Fibroblast of pulmonary artery (primary cell): ENCODE results near the gene RHOG.

Experiments
- DNase-seq: peaks from one replicate; pipeline ENCODE4 v3.0.0-alpha.2; 2010; ENCODE audit warnings: low read depth
- H3K4me3 ChIP-seq: replicated peaks from 2 replicates; pipeline ENCODE4 v1.5.1; 2011; ENCODE audit warnings: low read depth, mild to moderate bottlenecking, control low read depth, low read length, moderate library complexity
- CTCF ChIP-seq: IDR thresholded peaks from 2 replicates; pipeline ENCODE4 v1.5.1; 2011; ENCODE audit warnings: mild to moderate bottlenecking, control low read depth, low read length, inconsistent platforms; ENCODE audit errors: missing control alignments

Gene RHOG

GRCh38 chr11:3853899-3854659 lies 13.3 kb upstream of the RHOG start:
- no peak overlapping the region for H3K4me3 ChIP-seq
- DNase-seq = no peak
- TF ChIP-seq CTCF = no peak

- H3K4me3 ChIP-seq = no peak overlapping the region
- no peak for TF ChIP-seq CTCF
- no peak for DNase-seq
Measured at GRCh38 chr11:3853545-3853842, 12.7 kb upstream of the RHOG start.

- DNase-seq = peak; percentile 68
- no peak overlapping the region for H3K4me3 ChIP-seq
- TF ChIP-seq CTCF = peak; percentile 79
Measured at GRCh38 chr11:3849297-3849874, 8.6 kb upstream of the RHOG start.

- no peak for DNase-seq
- no peak overlapping the region for H3K4me3 ChIP-seq
- TF ChIP-seq CTCF = no peak
Measured at GRCh38 chr11:3845670-3846069, 4.9 kb upstream of the RHOG start.

GRCh38 chr11:3845246-3845645 lies 4.5 kb upstream of the RHOG start:
- no peak for TF ChIP-seq CTCF
- DNase-seq = no peak
- H3K4me3 ChIP-seq = no peak overlapping the region

- no peak for DNase-seq
- TF ChIP-seq CTCF = no peak
- no peak overlapping the region for H3K4me3 ChIP-seq
Measured at GRCh38 chr11:3843326-3843725, 2.6 kb upstream of the RHOG start.
